GM12892 (cell line): ENCODE data around the gene ALK.

ENCODE experiments used
- DNase-seq: peaks from one replicate; pipeline ENCODE4 v3.0.0; 2011; ENCODE audit not compliant: insufficient read length
- FAIRE-seq: peaks from 2 replicates; lab custom pipeline; 2011; peaks lifted over from hg19 to GRCh38; lab: Jason Lieb, UNC
- POLR2A ChIP-seq: IDR thresholded peaks from 2 replicates; pipeline ENCODE4 v1.6.1; 2011; ENCODE audit warnings: low read depth, low read length, control low read depth
- POLR2AphosphoS5 ChIP-seq: IDR thresholded peaks from 2 replicates; pipeline ENCODE4 v1.6.1; 2011; ENCODE audit warnings: low read depth, low read length, control low read depth
- TAF1 ChIP-seq: IDR thresholded peaks from 2 replicates; pipeline ENCODE4 v1.6.1; 2011; ENCODE audit warnings: low read depth, mild to moderate bottlenecking, control low read depth, low read length, borderline replicate concordance

Gene ALK

DNA sequence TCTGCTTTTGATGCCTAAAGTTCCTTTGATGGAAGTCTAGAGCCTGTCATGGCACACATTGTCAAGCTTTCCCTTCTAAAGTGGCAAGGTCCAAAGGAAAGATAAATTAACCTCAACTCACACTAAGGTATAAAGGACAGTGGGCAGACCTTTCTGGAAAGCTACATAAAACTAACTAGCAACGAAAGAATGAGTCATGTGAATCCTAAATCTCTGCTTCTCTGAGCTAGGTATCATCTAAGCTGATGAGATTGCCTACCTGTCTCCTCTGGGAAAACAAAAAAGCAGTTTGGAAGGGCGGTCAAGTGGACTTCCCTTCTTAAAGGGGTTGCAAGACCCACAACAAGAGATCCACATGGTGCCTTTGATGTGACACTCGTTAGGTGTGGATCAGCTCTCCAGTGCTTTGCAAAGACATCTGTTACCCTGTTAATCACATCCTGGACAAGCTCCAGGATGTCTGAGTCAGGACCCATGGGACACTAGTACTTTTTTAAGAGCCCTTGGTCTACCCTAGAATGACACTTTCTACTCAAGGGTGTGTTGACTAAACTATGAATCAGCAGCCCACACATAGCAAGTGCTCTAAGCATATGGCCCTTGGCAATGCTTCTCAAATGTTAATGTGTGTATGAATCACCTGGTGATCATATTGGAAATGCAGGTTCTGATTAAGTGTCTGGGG lies 173.5 kb downstream of the ALK start:
- DNase-seq = no peak
- FAIRE-seq = no peak
- TF ChIP-seq POLR2A = no peak
- TF ChIP-seq POLR2AphosphoS5 = no peak
- no peak for TF ChIP-seq TAF1

DNA sequence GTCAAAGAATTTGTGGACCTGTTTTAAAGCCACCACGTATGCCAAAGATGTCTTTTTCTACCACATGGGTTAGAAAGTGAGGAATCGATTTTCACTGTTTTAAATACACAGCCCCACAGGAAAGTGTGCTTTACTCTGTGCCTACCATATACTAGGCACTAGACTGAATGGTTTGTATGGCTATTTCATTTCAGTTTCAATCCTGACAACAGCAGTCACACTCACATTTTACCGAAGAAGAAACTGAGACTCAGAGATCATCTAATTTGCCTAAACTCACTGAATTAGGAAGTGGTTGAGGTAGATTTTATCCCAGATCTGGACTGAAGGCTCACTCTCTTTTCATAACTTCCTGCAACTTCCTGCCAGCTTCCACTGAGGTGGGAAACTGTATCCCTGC lies 176.4 kb downstream of the ALK start:
- DNase-seq (no peak), FAIRE-seq (no peak)
- TF ChIP-seq POLR2A = no peak
- TF ChIP-seq TAF1 = no peak
- TF ChIP-seq POLR2AphosphoS5 = no peak

DNA sequence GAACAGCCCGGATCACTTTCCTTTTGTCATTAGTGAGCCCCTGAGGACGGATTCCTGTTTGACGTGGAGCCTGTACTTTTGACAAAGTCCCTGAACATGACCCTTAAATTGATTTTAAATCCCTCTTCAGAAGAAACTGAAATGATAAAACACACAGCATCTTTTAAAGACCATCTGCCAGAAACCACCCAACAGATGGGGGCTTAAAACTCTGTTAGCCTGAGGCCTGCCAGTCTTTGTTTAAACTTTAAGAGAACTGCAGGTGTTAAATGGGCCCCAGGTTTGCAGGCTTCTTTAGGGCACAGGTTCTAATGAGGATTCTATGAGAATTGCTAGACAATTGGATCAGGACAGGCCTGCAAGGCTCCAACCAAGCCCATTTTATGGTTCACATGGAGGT lies 177.9 kb downstream of the ALK start:
- no peak for TF ChIP-seq POLR2A
- no peak for TF ChIP-seq POLR2AphosphoS5
- no peak for TF ChIP-seq TAF1
- FAIRE-seq = no peak
- DNase-seq = no peak

DNA sequence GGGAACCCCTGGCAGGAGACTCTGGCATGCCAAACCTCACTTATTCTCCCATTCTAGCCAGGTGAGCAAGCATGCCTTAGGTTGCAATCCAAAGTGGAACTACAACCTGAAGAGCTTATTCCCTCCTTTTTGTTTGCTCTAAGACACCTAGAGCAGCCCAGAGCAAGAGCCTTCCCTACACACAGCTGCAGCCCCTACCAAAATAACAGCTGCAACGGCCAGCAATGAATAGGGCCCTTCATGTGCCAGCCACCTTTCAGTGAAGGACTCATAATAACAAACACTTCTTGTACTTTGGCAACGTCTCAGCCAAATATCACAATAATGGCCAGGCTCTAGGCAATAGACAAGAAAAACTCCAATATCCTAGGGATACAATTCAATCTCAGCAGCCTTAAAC lies 178.7 kb downstream of the ALK start:
- TF ChIP-seq POLR2A = no peak
- TF ChIP-seq POLR2AphosphoS5 = no peak
- DNase-seq (no peak), FAIRE-seq (no peak)

DNA sequence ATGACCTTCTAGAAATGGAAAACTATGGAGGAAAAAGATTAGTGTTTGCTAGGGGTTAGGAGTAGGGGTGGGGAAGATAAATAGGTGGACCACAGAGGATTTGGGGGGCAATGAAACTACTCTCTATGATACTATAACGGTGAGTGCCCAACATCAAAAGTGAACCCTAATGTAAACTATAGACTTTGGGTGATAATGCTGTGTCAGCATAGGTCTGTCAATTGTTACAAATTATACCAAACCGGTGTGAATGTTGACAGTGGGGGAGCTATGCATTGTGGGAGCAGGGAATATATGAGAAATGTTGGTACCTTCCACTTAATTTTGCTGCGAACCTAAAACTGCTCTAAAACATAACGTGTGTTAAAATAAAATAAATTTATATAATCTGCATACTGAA lies 180.3 kb downstream of the ALK start:
- DNase-seq (no peak), FAIRE-seq (no peak)
- no peak for TF ChIP-seq POLR2A
- no peak for TF ChIP-seq POLR2AphosphoS5
- TF ChIP-seq TAF1 = no peak

DNA sequence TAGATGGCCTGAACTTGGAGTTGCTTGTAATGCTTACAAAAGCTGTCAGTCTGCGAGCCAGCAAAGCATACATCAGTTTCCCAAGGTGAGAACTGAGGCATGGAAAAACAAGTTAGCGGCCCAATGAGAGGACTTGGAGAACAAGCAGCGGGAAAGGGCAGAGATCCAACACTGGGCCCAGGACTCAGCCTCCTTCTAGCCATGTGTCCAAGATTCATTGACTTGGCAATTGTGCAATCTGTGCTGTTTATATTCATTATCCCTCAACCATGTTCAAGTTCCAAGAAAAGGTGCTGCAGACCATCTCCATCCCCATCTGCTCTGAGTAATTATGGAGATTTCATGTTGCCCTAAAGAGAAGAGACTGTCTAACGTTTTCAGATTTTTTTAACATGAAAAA lies 187.4 kb downstream of the ALK start:
- no peak for FAIRE-seq

DNA sequence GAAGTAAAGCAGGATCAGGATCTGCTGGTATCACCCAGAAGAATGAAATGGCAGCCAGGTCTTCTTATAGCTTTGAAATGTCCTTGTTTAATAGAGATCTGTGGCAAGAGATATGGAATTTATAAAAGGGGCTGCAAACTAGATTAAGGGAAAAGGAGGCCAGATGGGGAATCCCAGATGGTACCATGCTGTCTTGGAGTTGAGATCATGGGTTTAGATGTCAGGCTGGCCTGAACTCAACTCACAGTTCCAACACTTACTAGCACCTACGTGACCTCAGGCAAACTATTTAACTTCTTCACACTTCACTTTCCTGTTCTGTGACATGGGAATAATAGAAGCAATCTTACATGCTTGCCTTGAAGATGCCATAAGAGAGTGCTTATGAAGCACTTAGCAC lies 188.2 kb downstream of the ALK start:
- DNase-seq (no peak), FAIRE-seq (no peak)
- TF ChIP-seq TAF1 (no peak), POLR2AphosphoS5 (no peak), POLR2A (no peak)

More for the DNA sequence above, 187.4 kb downstream of the ALK start:
- TF ChIP-seq TAF1 (no peak), POLR2AphosphoS5 (no peak), POLR2A (no peak)
- no peak for DNase-seq

DNA sequence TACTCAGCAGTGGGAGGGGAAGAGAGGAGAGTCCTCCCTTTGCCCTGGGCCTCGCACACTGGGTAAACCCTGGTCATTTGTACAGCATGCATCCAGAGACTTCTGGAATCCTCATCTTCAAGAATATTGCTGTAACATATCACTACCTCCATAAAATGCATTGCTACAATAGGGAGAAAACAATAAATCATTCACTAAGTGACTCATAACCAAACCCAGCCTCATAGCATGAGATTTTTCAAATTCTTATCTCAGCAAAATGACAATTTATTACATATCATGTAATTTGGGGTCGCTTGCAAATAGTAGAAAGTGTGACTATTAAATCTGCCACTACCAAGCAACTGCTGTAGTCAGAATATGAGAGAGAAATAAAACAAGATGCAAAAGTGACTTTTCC lies 189.4 kb downstream of the ALK start:
- FAIRE-seq = no peak

DNA sequence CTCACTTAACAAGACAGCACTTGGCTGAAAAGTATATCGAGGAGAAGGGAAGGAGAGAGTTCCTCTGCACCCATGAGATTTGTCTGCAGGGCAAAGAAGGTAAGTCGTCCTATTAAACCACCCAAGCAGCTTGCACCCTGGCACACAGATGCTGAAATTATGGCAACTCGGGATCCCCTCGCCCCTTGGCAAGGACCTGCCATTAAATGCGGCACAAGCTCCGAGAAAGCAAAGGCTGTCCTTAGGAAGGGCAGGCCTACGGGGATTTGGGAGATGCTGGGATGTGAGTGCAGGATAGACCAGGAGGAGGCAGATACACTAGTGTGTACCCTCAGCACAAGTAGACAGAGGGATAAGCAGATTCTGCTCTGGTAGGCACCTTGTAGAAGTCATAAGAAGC lies 191.5 kb downstream of the ALK start:
- TF ChIP-seq POLR2AphosphoS5 (no peak), TAF1 (no peak), POLR2A (no peak)
- DNase-seq (no peak), FAIRE-seq (no peak)

More for the DNA sequence above, 189.4 kb downstream of the ALK start:
- no peak for DNase-seq
- no peak for TF ChIP-seq POLR2AphosphoS5
- no peak for TF ChIP-seq POLR2A
- no peak for TF ChIP-seq TAF1

DNA sequence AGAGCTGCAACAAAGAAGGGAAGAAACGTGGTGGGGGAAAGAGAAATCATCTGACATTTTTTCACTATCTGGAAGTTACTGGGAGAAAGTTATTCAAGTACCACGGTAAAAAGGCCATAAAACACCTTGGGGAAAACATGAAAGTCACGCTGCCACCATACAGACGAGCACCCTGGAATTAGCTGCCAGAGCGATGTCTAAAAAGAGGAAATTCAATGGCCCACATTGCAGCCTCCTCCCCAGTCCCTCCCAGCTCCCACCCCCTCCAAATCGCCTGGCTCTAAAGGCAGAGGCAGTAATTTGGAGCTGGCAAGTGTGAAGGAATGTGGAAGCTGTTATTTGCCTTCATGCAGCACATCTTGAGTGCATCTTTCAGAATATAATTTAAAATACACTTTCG lies 192.0 kb downstream of the ALK start:
- DNase-seq (no peak), FAIRE-seq (no peak)
- no peak for TF ChIP-seq POLR2AphosphoS5
- no peak for TF ChIP-seq TAF1
- no peak for TF ChIP-seq POLR2A

DNA sequence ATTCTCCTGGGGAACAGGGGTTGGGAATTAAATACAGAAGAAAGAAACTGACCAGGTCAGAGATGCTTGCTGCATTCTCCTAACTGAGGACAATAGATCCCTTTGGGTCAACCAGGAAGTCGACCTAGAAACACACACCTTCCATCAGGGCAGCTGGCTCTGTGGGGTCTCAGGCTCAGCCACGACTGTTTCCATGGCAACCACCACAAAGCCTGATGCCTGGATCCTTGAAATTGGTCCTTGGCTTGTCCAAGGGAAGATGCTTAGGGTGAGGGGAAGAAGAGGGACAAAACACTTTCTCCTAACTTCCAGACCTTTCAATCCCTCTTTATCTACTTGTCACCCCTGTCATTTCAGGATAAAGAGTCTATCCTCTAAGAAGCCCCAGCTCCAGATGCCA lies 194.4 kb downstream of the ALK start:
- no peak for TF ChIP-seq POLR2AphosphoS5
- DNase-seq (no peak), FAIRE-seq (no peak)

DNA sequence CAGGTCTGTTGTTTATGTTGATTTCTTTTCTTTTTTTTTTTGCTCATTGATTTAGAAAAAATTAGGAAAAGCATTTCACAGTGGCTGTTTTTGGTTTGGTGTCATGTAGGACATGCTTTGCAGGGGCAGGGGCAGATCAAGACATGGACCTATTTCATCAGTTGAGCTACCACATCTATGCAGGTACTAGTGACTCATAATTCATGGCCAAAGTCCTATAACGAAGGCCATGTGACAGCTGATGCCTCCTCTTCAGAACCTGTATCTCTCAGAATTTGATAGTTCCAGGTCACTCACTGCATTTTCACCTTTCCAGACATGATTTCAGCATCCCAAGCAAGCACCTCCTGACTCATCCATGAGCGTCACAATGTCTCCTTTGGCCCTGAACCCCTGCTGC lies 195.8 kb downstream of the ALK start:
- TF ChIP-seq POLR2A = no peak
- TF ChIP-seq TAF1 = no peak
- no peak for TF ChIP-seq POLR2AphosphoS5
- FAIRE-seq = no peak
- no peak for DNase-seq
